ENCODE data around the gene FARS2.

The FARS2 gene

GRCh38 chr6:5493806-5494205, 232.5 kb downstream of the FARS2 start:
- H3K27ac ChIP-seq, result no peak overlapping the region
- TF ChIP-seq CTCF (conservative IDR thresholded peaks at IDR 0.05; ENCODE audit: low read depth), result no peak
- DNase-seq (ENCODE audit: low spot score), result no peak
- CTCF ChIA-PET, result interaction anchor here (0.6 kb wide), 1 partner anchor 1076 kb away, joined by 3 read pairs; no protein-coding TSS in a partner anchor
- POLR2A ChIA-PET (ENCODE audit: low non-redundant PET), result no interaction called here

GRCh38 chr6:5497896-5498578, 236.7 kb downstream of the FARS2 start:
- CTCF ChIA-PET, result no interaction called here
- DNase-seq (ENCODE audit: low spot score), result no peak
- TF ChIP-seq CTCF (conservative IDR thresholded peaks at IDR 0.05; ENCODE audit: low read depth), result no peak
- POLR2A ChIA-PET (ENCODE audit: low non-redundant PET), result no interaction called here
- H3K27ac ChIP-seq, result no peak overlapping the region

GRCh38 chr6:5498579-5498899, 237.2 kb downstream of the FARS2 start:
- ChIA-PET CTCF (no interaction called here), POLR2A (ENCODE audit: low non-redundant PET) (no interaction called here)
- DNase-seq (ENCODE audit: low spot score), result no peak
- no peak for TF ChIP-seq CTCF (conservative IDR thresholded peaks at IDR 0.05; ENCODE audit: low read depth)
- no peak overlapping the region for H3K27ac ChIP-seq

- DNase-seq (ENCODE audit: low spot score), result peak; percentile 28
- H3K27ac ChIP-seq, result no peak overlapping the region
- CTCF ChIA-PET, result interaction anchor here (0.6 to 0.7 kb wide), 2 partner anchors 72 to 500 kb away, joined by 3 read pairs; no protein-coding TSS in a partner anchor
- TF ChIP-seq CTCF (conservative IDR thresholded peaks at IDR 0.05; ENCODE audit: low read depth), result no peak
- POLR2A ChIA-PET (ENCODE audit: low non-redundant PET), result no interaction called here
Measured at GRCh38 chr6:5499644-5500306, 238.5 kb downstream of the FARS2 start.

DNA sequence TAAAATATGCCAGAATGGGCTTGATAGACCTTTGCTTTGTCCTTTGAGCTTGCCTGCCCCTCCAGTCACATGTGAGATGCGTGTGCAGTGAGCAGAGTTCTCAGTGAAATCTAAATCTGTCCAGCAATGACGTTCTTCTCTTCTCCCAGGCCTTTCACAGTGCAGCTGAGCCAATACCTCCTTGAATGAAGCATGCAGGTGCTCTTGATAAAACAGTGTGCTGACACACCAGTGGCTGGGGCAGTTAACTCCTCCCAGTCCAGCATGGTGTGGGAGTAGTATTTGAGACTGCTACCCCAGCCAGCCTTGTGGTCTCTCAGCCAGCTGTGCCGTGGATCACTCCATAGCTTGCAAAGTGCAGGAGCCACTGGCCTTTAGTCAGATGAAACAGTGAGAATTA, 240.5 kb downstream of the FARS2 start:
- POLR2A ChIA-PET (ENCODE audit: low non-redundant PET), result no interaction called here
- TF ChIP-seq CTCF (conservative IDR thresholded peaks at IDR 0.05; ENCODE audit: low read depth), result no peak
- no peak overlapping the region for H3K27ac ChIP-seq
- no peak for DNase-seq (ENCODE audit: low spot score)
- CTCF ChIA-PET, result no interaction called here

DNA sequence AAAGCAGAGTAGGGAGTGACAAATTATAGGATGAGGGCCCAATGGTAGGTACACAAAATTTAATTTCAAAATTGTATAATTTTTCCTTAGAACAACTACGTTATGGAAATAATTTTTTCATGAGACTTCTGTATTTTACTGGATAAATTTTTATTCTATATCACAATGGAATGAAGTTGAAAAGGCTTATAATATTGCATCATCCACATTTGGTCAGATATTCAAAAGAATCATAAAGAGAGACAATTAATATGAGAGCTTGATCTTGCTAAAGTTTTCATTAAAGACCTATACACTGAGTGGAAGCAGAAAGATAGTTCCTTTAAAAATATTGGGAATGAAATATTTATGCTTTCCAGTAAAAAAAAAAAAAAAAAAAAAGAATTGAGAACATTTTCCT, 242.8 kb downstream of the FARS2 start:
- TF ChIP-seq CTCF (conservative IDR thresholded peaks at IDR 0.05; ENCODE audit: low read depth), result no peak
- ChIA-PET CTCF (interaction anchor here (0.7 kb wide), 1 partner anchor 149 kb away, joined by 3 read pairs; no protein-coding TSS in a partner anchor), POLR2A (ENCODE audit: low non-redundant PET) (no interaction called here)
- H3K27ac ChIP-seq, result no peak overlapping the region
- DNase-seq (ENCODE audit: low spot score), result no peak
